Measurements from ENCODE around the gene KLF11. TPM values are rescaled to one million over a fixed set of nuclear protein-coding genes. Genes with fewer than 3 reads are reported as not detected.
"Not testable (repeated sequence)": the region's sequence is repeated elsewhere in the genome, so short reads cannot be mapped to it uniquely, and the experiment has no call there.

Gene KLF11
- total RNA-seq, 1 donor from 2014 or later = 66.7 TPM

DNA sequence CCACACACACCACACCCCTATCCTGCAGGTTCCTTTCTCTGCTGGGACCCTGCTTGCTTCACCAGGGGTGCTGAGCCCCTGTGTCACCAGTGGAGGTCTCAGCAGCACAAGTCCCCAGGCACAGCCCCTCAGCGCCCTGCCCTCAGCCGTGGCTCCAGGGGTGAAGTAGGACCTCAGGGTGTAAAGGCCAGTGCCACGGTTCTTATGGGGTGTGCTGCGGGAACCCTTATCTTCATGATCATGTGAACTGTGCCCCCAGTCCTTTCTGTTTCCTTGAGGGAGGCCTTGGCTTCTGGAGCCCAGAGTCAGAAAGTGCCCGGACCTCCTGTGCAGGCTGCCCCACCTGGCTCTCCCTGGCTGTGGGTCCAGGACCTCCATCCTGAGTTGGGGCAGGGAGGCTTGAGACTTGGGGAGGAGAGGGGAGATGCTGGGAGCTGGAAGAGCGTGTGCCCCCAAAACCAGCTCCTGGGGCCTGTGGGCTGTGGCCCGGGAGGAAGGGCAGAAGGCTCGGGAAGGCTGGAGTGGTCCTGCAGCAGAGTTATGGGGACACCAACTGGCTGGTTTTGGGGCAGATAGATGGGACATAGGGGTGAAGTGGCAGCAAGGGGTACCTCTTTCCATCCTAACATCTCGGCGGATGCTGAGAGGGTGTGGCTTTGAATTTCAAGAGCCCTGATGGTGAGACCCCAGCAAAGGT, 20.2 kb upstream of the KLF11 start:
- DNase-seq (ENCODE audit: low spot score) = no peak

DNA sequence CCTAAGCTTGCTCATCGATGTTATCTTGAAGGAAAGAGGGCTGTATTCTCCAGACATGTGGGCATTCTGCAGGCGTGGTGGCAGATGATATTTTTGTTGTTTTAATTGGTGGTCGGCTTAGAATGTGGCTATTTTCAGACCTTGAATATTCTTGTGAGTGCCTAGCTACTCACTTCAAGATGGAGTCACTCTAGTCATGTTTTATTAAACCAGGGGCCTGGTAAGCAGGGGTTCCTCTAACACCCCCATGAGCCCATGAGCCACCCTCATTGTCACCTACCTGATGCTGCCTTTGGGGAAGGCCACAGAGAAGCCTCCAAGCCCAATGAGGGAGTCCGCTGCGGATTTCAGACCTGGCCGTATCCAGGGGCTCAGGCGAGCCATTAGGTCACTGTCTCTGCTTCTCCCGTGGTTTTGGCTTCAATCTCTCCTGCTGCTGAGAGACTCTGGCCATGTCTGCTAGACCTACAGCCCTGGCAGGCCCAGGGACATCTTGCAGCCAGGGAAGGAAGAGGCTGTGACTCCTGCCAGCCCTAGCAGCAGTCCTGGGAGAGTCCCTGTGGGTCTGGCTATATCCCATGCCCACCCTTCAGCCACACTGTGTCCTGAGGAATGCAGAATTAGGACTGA, 16.3 kb upstream of the KLF11 start:
- DNase-seq (ENCODE audit: low spot score) = no peak

- no peak for DNase-seq (ENCODE audit: low spot score)
Observed at GRCh38 chr2:10027660-10028330, 15.6 kb upstream of the KLF11 start.

DNA sequence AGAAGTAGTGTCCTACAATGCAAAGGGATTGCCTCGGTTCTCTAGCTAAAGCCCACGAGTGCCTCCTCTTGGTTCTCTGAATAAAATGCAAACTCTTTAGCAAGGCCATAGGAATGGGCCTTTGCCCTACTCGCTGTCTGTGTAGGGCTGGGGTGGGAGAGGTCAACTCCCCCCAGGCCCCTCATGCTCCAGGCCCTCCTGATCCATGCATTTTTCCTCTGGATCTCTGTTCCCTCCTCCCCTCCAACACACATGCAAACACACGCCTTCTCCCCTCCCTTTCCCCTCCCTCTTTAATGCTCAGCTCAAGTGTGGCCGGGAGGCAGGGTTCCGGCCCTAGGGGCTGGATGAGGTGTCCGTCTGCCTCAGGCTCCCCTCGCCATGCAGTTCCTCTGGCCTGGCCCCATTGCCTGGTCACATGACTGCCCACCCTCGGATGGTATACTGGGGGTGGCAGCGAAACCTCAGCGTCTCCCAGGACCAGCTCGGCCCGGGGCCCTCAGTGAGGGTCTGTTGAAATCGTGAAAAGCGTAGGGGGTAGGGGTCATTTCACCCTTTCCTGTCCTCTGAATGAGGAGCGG, 14.9 kb upstream of the KLF11 start:
- DNase-seq (ENCODE audit: low spot score) = no peak

DNA sequence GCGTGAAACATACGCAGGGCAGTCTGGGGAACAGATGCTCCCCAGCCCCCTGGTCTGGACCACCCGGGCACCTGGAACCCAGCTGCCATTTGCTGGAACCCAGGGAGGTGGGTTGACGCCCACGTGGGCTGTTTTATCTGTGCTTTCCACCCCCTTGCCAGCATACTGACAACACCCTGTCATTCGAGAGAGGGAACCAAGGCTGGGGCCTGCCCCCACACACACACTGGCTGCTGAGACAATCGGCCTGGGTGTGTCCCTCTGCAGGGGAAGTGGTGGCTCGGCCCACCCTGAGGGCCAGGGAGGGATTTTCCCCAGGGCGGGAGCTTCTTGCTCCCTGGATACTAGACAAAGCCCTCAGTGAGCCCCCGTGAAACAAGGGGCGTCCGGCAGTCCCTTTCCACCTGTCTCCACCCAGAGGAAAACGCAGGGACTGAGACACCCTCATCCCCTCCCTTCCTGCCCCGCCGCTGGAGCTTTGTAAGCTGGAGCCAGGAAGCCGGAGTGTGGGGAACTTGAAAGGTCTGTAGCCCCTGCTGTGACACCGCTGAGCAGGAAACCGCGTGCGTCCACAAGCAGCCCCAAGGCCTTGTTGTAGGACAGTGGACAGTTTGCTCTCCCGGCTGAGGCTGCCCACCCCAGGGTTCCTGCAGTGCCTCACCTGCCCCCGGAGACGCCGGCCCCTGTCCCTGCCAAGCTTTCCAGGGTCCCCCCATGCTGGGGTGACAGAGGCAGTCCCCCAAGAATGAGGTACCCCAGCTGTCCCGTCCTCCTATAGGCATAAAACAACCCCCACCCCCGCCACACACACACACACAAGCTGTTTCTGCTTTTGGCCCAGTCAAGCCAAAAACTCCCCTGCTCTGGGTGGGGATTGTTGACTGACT, 14.1 kb upstream of the KLF11 start:
- no peak for DNase-seq (ENCODE audit: low spot score)

DNA sequence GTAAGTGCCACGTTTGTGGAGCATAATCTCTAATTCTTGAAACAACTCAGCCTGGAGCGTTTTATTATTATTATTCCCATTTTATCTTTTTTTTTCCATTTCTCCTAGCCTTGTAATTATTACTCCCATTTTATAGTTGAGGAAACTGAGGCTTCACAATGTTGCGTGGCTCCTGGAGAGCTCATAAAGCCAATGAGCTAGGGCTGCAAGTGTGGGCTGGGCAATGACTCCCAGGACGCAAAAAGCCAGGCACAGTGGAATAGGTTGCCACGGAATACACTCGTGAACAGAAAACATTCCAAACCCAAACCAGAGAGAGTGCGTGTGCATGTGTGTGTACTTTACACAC, 13.5 kb upstream of the KLF11 start:
- DNase-seq (ENCODE audit: low spot score) = no peak

- DNase-seq (ENCODE audit: low spot score) = no peak
Observed at GRCh38 chr2:10030311-10030736, 13.0 kb upstream of the KLF11 start.

- DNase-seq (ENCODE audit: low spot score) = not testable (repeated sequence)
Observed at GRCh38 chr2:10030798-10031197, 12.6 kb upstream of the KLF11 start.

DNA sequence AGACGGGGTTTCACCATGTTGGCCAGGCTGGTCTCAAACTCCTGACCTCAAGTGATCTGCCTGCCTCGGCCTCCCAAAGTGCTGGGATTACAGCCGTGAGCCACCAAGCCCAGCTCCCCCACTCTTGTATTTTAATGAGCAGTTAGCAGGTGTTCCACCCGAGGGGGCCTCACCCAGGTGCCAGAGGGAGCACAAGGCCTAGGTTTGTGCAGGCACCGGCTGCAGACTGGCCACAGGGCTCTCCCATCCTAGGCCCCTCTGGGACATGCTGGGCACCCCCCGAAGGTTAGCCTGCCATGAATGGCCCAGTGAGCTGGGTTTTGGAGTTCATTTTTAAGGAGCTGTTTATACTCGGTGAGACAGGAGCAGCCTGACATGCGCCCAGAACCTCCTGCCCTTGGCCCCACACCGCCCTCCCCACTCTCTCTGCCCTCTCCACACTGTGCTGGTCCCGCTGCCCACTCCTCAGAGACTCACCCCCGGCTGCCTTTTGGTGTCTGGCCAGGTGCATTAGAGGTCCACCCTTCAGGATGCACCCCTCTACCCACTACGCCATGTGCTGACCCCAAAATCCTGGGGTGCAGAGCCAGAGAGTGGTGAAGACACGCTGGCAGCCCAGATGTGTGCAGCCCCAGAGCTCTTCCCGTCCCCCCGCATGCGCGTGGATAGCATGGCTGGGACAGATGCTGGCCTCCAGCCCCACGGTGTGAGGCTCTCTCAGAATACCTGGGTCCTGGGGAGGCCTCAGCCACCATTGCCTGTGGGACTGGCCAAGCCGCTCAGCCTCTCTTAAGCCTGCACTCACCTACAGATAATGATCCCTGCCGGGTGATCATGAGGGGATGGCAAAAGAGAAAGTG, 11.2 kb upstream of the KLF11 start:
- DNase-seq (ENCODE audit: low spot score) = no peak

- no peak for DNase-seq (ENCODE audit: low spot score)
Observed at GRCh38 chr2:10032746-10033105, 10.6 kb upstream of the KLF11 start.

- no peak for DNase-seq (ENCODE audit: low spot score)
Observed at GRCh38 chr2:10033251-10034006, 9.9 kb upstream of the KLF11 start.

DNA sequence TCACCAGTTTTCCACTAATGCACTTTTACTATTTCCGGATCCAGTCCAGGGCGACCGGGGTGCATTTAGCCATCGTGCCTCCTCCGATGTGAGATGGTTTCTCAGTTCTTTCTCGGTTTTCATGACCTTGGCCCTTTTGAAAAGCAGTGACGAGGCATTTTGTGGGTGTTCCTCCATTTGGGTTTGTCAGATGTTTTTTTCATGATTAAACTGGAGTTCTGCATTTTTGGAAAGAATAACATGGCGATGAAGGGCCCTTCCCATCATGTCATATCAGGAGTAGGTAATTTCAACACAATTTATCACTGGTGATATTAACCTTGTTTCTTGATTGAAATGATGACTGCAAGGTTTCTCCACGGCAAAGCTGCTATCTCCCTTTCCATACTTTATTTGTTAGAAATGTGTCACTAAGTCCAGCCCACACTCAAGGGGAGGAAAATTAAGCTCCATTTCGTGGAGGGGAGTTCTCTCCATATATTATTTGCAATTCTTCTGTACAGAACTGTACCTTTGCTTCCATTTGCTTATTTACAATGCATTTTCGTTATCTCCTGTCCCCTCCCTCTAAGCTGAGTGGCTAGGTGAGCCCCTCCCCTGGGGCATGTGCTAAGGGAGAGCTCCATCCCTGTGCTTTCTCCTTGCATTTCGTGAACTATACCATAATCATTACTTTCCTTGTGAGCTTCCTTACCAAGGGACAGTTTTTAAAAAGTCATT, 8.9 kb upstream of the KLF11 start:
- DNase-seq (ENCODE audit: low spot score) = no peak

GRCh38 chr2:10035053-10035422, 8.3 kb upstream of the KLF11 start:
- DNase-seq (ENCODE audit: low spot score) = no peak

GRCh38 chr2:10035633-10036032, 7.7 kb upstream of the KLF11 start:
- no peak for DNase-seq (ENCODE audit: low spot score)

DNA sequence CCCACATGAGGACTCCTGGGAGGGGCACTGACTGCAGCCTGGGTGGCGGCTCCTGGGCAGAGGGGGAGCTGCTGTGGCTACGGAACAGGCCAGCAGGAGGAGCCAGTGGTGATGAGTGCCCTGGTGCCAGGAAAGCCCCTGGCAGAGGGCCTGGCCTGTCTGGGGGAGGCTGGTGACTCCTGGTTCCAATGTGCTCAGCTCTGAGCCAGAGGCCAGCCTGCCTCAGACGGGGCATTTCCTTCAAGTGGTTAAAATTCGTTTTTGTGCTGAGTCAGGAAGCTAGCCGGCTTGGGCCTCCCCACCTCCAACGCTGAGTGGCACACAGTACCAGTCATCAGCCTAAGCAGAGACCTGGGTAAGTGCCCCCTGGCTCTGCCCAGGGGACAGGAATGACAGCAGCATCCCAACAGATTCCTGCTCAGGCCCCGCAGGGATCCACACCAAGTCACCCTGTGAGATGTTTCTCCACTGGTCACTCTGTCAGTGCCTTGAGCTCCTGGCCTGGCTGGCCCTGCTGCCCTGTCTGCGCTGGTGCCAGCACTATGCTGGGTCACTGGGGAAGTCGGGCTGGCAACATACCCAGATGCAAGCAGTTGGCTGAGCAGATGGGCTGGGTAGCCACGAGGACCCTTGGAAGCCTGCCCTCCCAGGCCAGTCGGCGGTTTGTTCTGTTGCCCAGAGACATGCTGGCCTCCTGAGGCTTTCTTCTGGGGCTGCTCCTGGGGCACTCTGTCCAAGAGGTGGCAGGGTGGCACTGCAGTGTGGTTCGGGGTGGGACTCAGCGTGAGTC, 7.1 kb upstream of the KLF11 start:
- no peak for DNase-seq (ENCODE audit: low spot score)

GRCh38 chr2:10038123-10038522, 5.2 kb upstream of the KLF11 start:
- no peak for DNase-seq (ENCODE audit: low spot score)

DNA sequence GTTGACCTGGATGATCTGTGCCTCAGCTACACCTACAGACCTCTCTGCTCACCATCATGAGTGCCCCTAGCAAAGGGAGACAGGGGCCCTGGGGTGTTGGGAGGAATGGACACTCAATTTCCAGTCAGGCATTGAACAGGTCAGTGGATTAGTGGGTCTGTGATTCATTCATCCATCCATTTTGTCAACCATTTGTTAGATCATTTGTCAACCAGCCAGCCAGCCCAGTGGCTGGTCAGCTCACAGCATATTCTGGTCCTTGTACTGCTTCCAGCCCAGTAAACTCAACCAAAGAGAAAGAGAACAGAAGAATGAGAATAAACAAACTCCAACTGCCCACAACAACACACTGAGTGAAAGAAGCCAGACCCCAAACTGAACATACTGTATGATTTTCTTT, 4.6 kb upstream of the KLF11 start:
- no peak for DNase-seq (ENCODE audit: low spot score)
